Osteocyte (in vitro differentiated cells): Measurements from ENCODE around the gene C2CD4C. TPM values are rescaled to one million over a fixed set of nuclear protein-coding genes. Genes with fewer than 3 reads are reported as not detected.
"Not testable (repeated sequence)": the region's sequence is repeated elsewhere in the genome, so short reads cannot be mapped to it uniquely, and the experiment has no call there.

Experiments
- DNase-seq: peaks from one replicate; pipeline ENCODE4 v3.0.0; 2021; ENCODE audit warnings: mixed read lengths; ENCODE audit not compliant: unreplicated experiment; ENCODE audit errors: extremely low spot score
- H3K27ac Mint-ChIP-seq: one replicate; pipeline ENCODE4 v1.8.0; 2021; ENCODE audit warnings: mild to moderate bottlenecking, mixed read lengths; ENCODE audit not compliant: unreplicated experiment
- H3K27me3 Mint-ChIP-seq: one replicate; pipeline ENCODE4 v1.8.0; 2021; ENCODE audit warnings: mixed read lengths; ENCODE audit not compliant: unreplicated experiment
- H3K36me3 Mint-ChIP-seq: one replicate; pipeline ENCODE4 v1.8.0; 2021; ENCODE audit warnings: mixed read lengths; ENCODE audit not compliant: unreplicated experiment
- H3K4me1 Mint-ChIP-seq: one replicate; pipeline ENCODE4 v1.8.0; 2021; ENCODE audit warnings: mixed read lengths; ENCODE audit not compliant: unreplicated experiment
- H3K4me3 Mint-ChIP-seq: one replicate; pipeline ENCODE4 v1.8.0; 2021; ENCODE audit warnings: mild to moderate bottlenecking, moderate library complexity, mixed read lengths; ENCODE audit not compliant: unreplicated experiment
- H3K9me3 Mint-ChIP-seq: one replicate; pipeline ENCODE4 v1.8.0; 2021; ENCODE audit warnings: mixed read lengths; ENCODE audit not compliant: unreplicated experiment
- CTCF ChIP-seq: fragments of 200-600 bp; sonication (generic); IDR thresholded peaks from 2 replicates; pipeline ENCODE4 v1.5.0; 2021; ENCODE audit warnings: antibody characterized with exemption, mild to moderate bottlenecking, moderate library complexity
- total RNA-seq: library from RNA; stranded (reverse); gene quantifications from 2 replicates; pipeline ENCODE4 v1.2.1, GENCODE V29; 2021

Gene C2CD4C
- total RNA-seq, 1 donor from 2014 or later: 1.2 TPM

GRCh38 chr19:388691-389090 is 20.3 kb downstream of the C2CD4C start:
- H3K36me3 Mint-ChIP-seq: no peaks in the 10 kb centered on the region
- peaks cover 23% of the 10 kb centered on the region for H3K27me3 Mint-ChIP-seq
- no peak overlapping the region for H3K4me3 Mint-ChIP-seq
- H3K27ac Mint-ChIP-seq: no peak overlapping the region
- TF ChIP-seq CTCF: no peak
- DNase-seq: no peak
- no peaks in the 10 kb centered on the region for H3K4me1 Mint-ChIP-seq
- H3K9me3 Mint-ChIP-seq: no peaks in the 10 kb centered on the region

- no peak for DNase-seq
- Mint-ChIP-seq H3K27ac (no peak overlapping the region), H3K27me3 (peaks cover 28% of the 10 kb centered on the region), H3K36me3 (no peaks in the 10 kb centered on the region), H3K9me3 (no peaks in the 10 kb centered on the region), H3K4me1 (no peaks in the 10 kb centered on the region), H3K4me3 (no peak overlapping the region)
- TF ChIP-seq CTCF: no peak
Observed at GRCh38 chr19:387777-388176, 21.2 kb downstream of the C2CD4C start.

- not testable (repeated sequence) for DNase-seq
Observed at GRCh38 chr19:386632-387301, 22.2 kb downstream of the C2CD4C start.

GRCh38 chr19:386189-386588 is 22.8 kb downstream of the C2CD4C start:
- DNase-seq, H3K4me3 Mint-ChIP-seq, H3K4me1 Mint-ChIP-seq, H3K27ac Mint-ChIP-seq, H3K36me3 Mint-ChIP-seq, H3K9me3 Mint-ChIP-seq: not testable (repeated sequence)
- peaks cover 28% of the 10 kb centered on the region for H3K27me3 Mint-ChIP-seq

More at GRCh38 chr19:386632-387301, 22.2 kb downstream of the C2CD4C start:
- H3K4me1 Mint-ChIP-seq, H3K27ac Mint-ChIP-seq, H3K4me3 Mint-ChIP-seq, H3K9me3 Mint-ChIP-seq, H3K36me3 Mint-ChIP-seq: not testable (repeated sequence)
- peaks cover 28% of the 10 kb centered on the region for H3K27me3 Mint-ChIP-seq

- Mint-ChIP-seq H3K4me3 (no peak overlapping the region), H3K27ac (no peak overlapping the region), H3K9me3 (no peaks in the 10 kb centered on the region)
Observed at GRCh38 chr19:384799-385169, 24.2 kb downstream of the C2CD4C start.

More at GRCh38 chr19:384799-385169, 24.2 kb downstream of the C2CD4C start:
- TF ChIP-seq CTCF: no peak
- no peaks in the 10 kb centered on the region for H3K36me3 Mint-ChIP-seq
- peaks cover 28% of the 10 kb centered on the region for H3K27me3 Mint-ChIP-seq
- DNase-seq: no peak
- H3K4me1 Mint-ChIP-seq: peaks cover 2% of the 10 kb centered on the region
